CD4-positive, alpha-beta T cell treated with Interleukin-10 for 1 hour (primary cell): ENCODE results near the gene KCNJ6.

Experiments used
- DNase-seq: peaks from one replicate; pipeline ENCODE4 v3.0.0-alpha.2; 2020

Gene KCNJ6

DNA sequence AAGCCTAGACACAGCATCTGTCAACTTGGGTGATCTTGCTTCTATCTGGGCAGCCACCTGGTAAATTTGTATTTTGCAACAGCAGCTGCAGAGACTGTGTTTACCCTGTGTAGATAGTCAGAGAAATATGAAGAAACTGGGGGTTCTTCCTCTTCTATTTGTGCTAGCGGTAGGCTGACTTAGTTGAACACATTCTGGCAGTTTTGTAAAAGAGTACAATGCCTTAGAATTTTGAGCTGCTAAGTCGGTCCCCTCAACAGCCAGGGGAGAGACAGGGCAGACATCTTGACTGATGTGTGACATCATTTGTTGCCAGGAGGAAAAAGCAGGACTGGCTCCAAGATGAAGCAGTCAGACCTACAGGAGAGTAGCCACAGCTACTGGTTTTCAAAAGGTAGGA, 53.7 kb downstream of the KCNJ6 start:
- DNase-seq = no peak

DNA sequence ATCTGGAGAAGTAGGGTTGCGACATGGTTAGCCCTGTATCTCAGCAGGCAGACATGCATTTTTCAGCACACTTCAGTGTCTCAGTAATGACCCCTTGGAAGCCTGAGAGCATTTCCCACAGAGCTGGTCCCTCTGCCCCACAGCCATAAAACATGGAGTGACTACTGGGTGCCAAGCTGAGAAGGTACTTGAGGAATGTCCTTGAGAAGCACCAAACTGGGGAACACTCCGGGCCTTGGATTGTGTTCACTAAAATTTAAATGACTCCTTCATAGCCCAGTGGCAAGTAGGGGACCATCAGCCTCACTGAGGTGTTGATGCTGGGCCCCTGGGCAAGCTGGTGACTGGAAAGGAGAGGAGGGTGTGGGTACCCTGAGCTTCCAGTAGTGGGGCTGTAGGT, 54.7 kb downstream of the KCNJ6 start:
- no peak for DNase-seq

DNA sequence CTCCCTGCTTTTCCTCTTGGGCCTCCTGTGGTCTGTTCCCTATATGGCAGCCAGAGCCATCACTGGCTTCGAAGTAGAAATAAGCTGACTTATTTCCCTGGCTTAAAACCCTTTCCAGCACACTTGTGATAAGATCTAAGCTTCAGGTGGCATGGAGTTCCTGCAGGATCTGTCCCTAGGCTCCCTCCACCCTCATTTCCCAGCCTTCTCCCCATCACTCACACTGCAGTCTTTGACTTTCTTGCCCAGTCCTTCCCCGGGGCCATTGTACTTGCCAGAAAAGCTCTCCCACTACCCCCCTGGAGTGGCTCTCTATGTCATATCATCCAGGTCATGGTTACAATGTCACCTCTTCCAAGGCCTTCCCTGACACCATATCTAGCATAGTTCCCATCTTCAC, 55.8 kb downstream of the KCNJ6 start:
- DNase-seq = no peak

DNA sequence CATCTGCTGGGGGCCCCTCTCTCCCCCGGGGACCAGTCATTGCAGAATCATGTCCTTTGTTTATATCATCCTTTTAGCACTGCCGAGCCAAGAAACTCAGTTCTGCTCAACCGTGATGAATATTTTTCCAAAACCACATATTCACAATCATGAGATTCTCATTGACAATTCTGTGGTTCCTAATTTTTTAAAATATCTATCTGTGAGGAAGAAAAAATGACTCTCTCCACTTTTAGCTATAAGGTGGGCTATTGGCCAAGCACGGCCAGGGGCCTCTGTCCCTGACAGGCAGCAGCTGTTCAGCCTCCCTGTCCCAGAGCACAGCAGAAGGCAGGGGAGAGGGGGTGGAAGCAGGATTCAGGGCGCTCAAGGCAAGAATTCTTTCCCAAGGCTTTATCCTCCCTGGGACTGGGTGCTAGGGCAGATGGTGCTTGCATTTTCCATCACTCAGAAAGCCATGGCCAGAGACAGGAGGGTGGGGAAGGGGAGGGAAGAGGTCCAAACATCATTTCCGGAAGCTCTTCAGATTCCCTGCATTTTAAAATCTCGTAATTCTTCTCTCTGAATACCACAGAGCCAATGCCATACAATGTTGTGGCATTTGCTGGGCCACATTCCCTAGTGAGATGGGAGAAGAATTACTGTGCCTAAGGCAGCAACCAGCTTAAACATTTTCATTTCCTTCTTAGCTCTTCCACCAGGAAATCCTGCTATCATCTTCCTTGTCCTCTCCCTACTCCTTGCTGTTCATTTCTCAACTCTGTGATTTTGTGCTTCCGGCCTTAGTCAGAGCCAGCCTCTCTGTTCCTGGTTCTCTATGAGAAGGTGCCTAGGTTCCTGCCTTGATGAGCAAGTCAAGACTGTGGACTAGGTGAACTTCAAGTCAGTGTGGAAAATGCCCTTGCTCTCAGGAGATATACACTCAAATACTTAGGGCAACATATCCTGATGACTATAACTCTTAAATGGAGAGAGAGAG, 60.3 kb downstream of the KCNJ6 start:
- DNase-seq = no peak

DNA sequence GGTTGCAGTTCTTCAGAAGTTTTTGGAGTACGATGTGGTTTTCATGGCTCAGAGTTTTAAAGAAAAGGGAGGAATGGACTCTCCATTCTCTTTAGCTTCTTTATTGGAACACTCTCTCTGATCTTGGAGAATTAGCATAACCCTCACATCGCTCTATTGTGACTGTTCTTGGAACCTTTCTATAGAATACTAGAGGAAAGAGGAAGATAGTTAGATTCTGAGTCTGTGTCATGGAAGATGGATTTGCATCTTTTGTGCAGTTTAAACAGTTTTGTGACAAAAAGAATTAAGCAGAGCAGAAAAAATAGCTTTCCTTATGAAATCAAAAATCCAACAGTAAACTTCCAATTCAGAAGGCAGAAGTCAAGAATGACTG, 61.0 kb downstream of the KCNJ6 start:
- DNase-seq = no peak

DNA sequence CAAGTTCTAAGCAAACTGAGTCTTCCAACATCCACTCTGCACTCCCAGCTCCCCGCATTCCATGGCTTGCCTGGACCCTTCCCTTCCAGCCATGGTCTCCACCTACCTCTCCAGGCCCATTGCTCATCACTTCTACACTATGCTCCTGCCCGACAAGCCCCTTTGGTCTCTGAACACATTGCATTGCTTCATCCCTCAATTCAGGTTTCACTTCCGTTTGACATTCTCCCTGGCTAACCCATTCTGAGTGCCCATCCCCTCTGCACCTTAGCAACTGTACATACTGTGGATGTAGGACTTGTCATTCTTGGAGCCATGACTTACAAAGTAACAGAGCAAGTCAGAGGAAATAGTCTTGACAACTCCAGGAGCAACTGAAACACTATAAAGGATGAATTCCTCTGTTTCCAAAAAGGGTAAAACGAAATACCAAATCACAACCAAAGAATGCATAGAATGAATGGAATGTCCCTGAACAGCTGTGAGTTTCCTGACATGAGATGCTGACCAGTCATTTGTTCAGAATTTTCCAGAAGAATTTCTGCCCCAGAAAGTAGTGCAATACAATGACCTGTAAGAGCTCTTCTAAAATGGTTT, 66.7 kb downstream of the KCNJ6 start:
- no peak for DNase-seq

DNA sequence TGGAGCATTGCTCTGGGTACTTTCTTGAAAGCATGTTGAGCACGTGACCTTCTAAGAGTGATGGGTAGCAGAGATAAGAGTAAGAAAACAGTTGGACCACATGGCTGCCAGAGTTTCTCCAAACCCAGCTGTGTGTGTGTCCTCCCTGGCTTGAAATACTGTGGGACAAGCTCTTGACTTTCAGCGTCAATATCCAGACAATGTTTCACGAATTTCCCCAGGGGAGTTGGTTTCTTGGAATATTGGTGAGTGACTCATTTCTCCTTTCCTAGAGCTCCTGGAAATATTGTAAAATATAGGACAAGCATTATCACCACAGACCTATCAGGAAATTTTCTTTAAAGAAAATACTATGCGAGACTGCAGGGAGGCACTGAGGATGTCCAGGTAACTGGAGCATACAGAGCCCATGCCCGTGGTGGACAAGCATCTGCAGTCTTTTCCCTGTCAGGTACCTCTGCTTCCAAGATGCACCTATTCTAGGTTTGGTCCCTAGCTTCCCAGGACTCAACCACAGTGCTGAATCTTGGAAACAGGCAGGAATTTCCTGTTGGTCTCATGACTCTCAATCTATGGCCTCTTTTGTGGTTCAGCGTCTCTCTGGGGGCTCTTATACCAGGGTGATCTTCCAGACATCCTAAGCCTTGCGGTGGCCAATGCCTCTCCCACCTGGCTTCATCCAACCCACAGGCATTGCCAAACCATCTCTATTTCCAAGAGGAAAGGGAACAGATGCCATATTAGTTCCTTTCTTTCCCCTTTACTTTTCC, 67.4 kb downstream of the KCNJ6 start:
- DNase-seq = no peak

DNA sequence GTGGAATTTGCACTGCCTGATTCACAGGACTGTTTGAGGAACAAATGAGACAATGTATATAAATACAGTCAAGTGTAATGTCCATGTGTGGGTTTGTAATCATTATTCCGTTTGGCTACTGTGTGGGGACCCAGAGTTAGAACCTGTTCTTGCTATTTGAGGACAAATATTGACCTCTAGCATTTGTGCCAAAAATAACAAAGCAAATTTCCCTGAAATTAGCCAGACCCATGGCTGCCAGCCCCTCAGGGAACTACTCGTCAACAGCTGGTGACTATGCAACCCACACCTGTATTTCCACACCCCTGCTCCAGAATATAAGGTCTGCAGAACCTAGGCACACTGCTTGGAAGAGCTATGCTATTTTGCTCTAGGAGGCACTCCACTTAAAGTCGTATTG, 70.7 kb downstream of the KCNJ6 start:
- DNase-seq = no peak

DNA sequence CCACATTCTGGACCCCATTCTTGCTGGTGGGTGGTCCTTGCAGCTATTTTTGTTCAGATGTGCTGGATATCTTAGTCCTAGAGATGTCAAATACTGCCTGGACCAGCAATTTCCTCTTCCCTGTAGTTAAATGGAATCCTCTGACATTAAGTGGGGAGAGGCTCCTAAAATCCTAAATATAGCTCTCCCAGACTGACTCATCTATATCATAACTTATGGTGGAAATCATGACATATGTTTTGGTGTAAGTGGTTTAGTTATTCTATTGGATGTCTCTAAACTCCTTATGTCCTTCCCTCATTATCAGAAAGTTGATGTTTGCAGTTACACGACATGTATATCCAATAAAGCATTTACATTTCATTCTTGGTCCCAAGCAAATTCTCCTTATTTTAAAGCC, 73.1 kb downstream of the KCNJ6 start:
- DNase-seq = no peak

DNA sequence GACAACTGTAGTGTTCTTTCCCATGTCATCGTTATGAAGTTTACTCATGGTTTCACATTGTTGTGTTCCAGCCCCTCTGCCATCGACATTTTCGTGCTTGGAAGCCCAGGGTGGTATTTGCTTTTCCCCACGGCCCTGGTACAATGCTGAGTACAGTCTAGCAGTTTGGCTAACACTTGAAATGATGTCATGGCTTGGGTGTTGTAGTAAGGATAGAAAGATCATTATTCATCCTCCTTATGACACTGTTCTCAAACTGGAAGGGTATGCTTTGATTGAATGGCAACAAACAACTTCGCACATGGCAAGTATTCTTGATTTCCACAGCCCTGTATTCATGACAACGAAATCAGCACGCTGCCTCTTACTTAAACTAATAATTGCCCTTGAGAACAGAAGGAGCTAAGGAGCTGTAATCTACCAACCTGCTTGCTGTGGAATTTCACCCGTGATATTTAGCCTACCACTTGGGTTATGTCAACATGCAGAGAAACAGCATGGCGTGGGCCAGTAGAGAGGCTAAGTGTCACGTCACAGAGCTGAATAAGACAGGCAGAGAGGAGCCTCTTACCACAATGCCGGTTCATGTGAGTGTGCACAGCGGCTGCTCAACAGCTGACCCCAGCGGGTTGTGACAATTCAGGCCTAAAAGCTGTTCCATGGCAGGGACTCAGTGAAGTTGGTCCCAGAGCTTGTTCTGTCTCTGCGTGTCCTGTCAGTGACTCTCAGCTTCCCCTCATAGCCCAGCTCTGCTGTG, 73.9 kb downstream of the KCNJ6 start:
- no peak for DNase-seq

DNA sequence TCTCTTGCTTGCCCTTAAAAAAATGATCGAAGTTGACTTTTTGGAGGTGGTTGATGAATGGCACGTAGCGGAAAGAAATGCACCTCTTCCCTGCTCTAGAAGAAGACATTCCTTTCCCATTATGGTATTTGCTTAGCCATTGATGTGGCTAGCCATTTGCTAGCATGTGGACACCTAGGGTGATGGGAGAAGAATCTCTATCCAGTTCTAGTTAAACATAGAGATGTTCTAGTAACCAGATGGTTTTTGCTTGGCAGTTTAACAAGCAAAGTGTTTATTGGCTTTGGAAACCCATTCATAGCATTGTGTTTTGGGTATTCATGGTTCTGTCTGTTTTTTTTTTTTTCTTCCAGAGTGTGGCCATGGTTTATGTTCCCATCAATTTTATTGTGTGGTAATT, 78.9 kb downstream of the KCNJ6 start:
- no peak for DNase-seq

DNA sequence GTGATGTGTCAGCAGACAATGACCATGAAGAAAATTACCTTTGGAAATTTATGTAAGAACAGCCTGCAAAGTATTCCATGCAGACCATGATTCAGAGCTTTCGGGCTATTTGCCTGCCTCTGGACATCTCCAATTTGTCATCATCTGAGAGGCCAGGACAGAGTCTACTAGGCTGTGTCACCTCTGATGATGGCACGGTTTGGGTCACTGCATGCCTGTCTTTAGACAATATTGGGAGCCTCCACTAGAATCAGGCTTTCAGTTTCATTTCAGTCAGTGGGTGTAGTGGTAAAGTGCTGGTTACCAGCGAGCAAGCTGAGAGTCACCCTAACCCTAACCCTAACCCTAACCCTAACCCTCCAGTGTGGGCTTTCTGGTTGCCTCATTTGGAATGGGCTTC, 80.8 kb downstream of the KCNJ6 start:
- no peak for DNase-seq

DNA sequence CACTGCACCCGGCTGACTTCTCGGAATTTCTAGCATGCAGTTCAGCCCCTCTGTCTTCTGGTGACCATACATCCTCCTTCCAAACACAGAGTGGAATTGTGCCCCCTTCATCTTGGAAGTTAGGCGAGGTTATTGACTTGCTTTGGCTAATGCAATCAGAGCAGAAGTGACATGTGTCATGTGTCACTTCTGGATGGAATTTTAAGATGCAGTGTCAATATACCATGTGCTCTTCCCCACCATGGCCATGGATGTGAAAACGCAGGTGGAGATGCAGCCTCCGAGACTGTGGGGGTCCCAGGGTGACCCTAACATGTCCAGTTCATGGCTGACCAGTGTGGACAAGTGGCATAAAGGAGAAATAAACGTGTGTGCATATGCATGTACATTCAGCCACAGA, 83.0 kb downstream of the KCNJ6 start:
- DNase-seq = no peak

DNA sequence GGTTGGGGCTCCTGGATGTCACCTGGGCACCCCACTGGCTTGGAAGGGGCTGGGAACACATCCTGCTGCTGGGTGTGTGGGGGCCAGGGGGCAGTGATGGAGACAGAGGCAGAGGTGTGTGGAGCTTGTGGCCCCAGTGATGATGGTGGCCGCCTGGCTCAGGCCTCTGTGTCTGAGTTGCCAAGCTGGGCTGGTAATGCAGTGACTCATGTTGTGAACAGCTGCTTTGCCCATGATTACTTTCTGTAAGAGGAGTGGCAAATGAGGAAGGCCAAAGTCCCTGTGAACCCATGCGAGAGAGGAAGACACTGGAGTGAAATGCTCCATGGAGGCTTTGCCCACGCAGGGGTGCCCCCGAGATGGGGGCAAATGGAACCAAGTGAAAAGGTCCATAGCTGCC, 86.8 kb downstream of the KCNJ6 start:
- DNase-seq = no peak

DNA sequence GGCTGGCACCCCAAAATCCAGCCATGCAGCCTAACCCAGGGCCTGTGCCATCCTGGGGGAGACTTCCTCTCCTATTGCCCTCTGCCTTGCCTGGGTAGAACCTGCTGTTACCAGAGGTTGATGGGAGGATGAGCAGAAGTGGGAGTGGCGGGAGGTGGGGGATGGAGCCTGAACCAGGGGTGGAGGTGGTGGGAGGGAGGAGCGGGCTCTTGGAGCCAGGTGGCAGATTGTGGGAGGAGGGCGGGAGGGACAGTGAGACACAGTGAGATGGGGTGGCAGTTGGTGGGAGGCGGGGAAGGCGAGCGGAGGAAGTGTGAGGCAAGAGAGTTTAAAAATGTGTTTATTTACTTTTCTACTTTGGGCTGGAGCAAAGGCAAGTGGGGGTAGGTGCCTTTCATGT, 87.3 kb downstream of the KCNJ6 start:
- no peak for DNase-seq

DNA sequence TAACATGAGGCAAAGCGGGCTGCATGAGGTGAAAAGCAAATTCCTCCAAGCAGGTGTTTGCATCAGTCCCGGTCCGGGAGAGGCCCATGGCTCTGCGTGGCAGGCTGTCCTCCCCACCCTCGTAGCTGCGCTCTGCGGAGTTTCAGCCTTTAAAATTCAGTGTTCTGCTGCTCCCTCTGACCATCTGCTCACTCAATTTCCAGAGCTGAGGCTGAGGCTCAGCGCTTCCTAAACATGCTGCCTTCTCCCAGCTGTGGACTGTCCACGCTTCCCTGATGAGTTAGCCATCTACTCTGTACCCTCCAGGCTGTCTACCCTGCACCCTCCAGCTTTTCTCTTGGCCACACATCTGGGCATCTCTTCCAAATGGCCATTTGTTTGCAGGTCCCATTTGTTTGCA, 87.7 kb downstream of the KCNJ6 start:
- no peak for DNase-seq

DNA sequence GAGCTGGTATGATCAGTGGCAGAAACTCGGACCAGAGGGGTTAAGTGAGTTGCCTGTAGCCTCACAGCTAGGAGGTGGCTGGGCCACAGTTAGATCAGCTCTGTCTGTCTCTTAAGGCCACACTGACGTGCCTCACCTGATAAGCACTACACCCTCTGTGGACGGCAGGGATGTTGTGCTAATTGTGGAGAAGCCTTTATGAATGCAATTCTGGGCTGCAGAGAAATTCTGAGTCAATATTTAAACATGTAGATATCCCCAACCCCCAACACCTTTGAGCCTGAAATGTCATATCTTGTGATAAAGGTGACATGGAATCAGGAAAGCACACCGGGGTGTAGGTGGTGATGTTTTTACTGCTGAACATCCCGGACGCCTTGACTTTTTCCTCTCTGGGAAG, 88.3 kb downstream of the KCNJ6 start:
- no peak for DNase-seq

DNA sequence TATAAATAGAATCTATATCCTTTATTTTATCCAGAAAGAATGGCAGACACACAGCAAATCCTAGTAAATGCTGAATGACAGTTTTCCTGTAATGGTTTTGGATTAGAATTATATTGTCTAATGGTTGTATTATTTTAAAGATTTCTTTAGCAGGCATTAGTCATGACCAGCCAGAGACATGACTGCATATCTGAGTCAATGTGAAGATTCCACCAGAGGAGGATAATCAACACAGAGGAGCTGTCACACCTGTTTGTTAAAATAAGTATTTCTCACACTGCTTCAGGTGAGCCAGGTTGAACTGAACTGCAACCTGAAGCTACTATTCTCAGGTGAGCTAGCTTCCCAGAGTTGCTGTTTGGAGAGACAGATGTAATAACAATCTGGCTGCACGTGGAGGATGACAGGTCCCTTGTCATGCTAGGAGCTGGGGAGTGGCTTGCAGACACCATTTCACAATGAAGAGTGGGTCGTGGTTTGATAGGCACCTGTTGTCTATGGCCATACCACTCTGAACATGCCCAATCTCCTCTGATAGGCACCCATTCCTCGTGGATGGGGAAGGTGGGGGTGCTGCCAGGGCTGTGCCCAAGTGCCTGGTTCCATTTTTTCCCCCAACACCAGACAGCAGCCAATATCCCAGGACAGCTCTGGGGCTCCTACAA, 94.3 kb downstream of the KCNJ6 start:
- DNase-seq = no peak

DNA sequence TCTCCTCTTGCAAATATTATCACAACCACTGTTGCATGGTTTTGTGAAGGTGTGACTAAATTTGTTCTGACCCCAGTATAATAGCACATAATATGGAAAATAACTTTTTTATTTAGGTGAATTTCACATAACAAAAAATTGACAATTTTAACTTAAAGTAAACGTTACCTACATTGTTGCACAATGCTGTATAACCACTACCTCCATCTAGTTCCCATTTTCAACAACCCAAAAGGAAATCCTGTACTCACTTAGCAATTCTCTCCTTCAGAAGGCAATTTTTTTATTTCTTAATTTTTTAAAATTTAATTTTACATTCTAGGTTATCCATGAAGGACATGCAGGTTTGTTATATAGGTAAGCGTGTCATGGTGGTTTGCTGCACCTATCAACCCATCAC, 95.2 kb downstream of the KCNJ6 start:
- no peak for DNase-seq

DNA sequence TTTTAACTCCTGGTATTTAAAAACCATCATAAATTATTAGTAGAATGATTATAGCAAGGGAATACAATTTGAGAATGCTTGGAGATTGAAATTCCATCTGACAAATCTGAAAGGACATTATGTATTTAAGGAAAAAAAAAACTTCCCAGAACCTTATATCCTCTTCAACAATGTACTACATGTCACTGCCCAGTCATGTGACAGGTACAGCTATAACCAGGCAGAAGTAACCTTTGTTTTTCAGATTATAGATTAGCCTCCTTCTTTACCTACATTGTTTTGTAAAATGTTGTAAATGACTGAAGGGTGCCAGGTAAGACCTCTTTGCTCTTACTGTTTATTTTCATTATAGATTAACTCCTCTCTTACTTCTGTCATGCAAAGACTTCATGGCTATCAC, 96.9 kb downstream of the KCNJ6 start:
- DNase-seq = no peak

DNA sequence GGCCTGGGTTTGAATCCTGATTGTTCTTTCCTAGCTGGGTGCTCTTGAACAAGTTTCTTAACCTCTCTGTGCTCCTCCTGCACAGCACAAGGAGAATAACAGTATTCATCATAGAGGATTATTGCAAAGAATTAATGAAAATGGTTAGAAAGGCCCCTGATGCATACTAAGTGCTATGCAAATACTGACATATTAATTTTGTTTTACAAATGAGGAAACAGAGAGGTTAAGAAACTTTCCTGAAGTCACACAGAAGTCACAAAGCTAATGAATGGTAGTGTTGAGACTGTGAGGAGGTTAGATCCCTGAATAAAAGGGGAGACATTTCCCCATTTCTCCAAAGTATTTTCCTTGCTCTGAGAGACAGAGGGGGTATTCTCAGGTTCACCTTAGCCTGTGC, 99.0 kb downstream of the KCNJ6 start:
- DNase-seq = no peak

DNA sequence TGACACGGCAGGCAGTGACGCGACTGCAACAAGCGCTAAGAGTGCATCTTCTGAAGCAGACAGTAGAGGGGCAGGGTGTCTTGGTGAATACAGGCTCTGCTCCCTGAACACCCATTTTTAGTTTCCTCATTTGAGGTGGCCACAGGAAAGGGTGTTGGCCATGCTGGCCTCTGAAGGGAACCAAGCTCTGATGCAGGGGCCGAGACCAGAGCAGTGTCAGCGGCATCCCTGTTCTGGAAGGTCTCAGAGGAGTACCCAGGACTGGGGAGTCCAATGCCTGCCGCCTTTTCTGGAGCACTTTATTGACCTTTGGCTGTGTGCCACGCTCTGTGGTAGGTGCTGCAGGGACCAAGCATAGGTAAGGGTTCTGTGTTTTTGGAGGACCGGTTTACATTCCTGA, 100.4 kb downstream of the KCNJ6 start:
- no peak for DNase-seq

DNA sequence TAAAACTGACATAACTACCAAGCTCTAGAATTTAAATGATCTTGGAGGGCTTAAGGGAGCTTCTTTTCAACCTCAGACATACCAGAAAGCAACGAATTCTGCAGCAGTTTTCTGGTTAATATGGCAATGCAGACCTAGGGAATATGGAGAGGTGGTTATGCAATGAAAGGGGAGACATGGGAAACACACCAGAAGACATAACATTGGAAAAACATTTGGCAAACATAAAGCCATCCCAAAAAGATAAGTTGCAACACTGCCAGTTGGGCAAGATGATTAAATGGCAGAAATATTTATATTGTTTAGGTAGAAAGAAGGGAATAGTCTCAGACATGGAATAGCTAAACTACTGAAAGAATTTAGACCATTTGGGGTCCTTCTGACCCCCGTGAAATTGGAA, 104.5 kb downstream of the KCNJ6 start:
- no peak for DNase-seq
